Gastroesophageal sphincter (tissue), 3 donors: ENCODE measurements around the gene SSRP1.

ENCODE experiments used
- EP300 ChIP-seq: sonication (generic); formaldehyde crosslinking; IDR thresholded peaks from one replicate; pipeline ENCODE4 v1.6.1; 2017; ENCODE audit warnings: antibody characterized with exemption, mild to moderate bottlenecking
- POLR2A ChIP-seq, 2 donors: fragments of 450-650 bp; IDR thresholded peaks; one replicate each; pipeline ENCODE4 v1.6.1; 2017; ENCODE audit warnings: antibody characterized with exemption in 2 of 2, mild to moderate bottlenecking in 2 of 2, moderate library complexity in 1 of 2
- POLR2AphosphoS5 ChIP-seq: sonication (generic); formaldehyde crosslinking; IDR thresholded peaks from one replicate; pipeline ENCODE4 v1.6.1; 2017; ENCODE audit warnings: antibody characterized with exemption
- TF ChIP-seq, protein P1 (sequence below), 4 experiments: fragments of 200-600 bp in 2 of 4; fragments of 450-650 bp in 2 of 4; sonication (generic) in 1 of 4; IDR thresholded peaks; one replicate each; pipeline ENCODE4 v1.5.1; 2017 to 2019; ENCODE audit warnings: antibody characterized with exemption in 4 of 4, mild to moderate bottlenecking in 2 of 4, moderate library complexity in 2 of 4

DNA sequence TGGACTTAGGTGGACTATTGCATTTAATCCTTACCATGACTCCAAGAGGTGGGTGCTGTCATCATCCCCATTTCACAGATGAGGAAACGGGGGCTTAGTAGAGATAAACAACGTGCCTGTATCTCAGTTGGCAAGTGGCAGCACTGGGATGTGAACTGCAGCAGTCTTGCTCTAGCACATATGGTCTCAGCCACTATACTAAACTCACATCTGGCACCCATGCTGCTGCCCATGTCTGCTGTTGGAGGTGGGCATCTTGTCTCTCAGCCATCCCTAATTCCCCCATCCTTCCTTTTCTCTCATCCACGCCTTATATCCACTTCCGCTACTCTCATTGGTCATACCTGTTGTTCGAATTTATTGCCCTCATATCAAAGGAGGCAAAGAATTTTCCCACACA lies 41.4 kb upstream of the SSRP1 start:
- TF ChIP-seq, protein P1, sequence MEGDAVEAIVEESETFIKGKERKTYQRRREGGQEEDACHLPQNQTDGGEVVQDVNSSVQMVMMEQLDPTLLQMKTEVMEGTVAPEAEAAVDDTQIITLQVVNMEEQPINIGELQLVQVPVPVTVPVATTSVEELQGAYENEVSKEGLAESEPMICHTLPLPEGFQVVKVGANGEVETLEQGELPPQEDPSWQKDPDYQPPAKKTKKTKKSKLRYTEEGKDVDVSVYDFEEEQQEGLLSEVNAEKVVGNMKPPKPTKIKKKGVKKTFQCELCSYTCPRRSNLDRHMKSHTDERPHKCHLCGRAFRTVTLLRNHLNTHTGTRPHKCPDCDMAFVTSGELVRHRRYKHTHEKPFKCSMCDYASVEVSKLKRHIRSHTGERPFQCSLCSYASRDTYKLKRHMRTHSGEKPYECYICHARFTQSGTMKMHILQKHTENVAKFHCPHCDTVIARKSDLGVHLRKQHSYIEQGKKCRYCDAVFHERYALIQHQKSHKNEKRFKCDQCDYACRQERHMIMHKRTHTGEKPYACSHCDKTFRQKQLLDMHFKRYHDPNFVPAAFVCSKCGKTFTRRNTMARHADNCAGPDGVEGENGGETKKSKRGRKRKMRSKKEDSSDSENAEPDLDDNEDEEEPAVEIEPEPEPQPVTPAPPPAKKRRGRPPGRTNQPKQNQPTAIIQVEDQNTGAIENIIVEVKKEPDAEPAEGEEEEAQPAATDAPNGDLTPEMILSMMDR (IDR thresholded peaks at IDR 0.05): no peak
- no peak for TF ChIP-seq POLR2AphosphoS5
- no peak for TF ChIP-seq POLR2A (IDR thresholded peaks at IDR 0.05)
- no peak for TF ChIP-seq EP300
